Neural cell (in vitro differentiated cells): Measurements from ENCODE around the gene SUPT3H. TPM values are rescaled to one million over a fixed set of nuclear protein-coding genes. Genes with fewer than 3 reads are reported as not detected.
"Not testable (repeated sequence)": the region's sequence is repeated elsewhere in the genome, so short reads cannot be mapped to it uniquely, and the experiment has no call there.

Experiments
- H2AFZ ChIP-seq: fragments of 200-600, 300-800 bp; sonication (generic), shearing (Covaris generic); 2 replicates; pipeline ENCODE4 v1.6.0; 2014; ENCODE audit warnings: low read depth, mild to moderate bottlenecking, antibody characterized with exemption, low read length, moderate library complexity
- H3F3A ChIP-seq: fragments of 200-600 bp; shearing (Covaris generic); 2 replicates; pipeline ENCODE4 v1.6.1; 2016; ENCODE audit warnings: mild to moderate bottlenecking, moderate library complexity, mixed read lengths, antibody characterized with exemption, low read length; ENCODE audit not compliant: insufficient read depth, poor library complexity, severe bottlenecking
- H3K27ac ChIP-seq: fragments of 200-600, 300-800 bp; sonication (generic), shearing (Covaris generic); 2 replicates; pipeline ENCODE4 v1.5.1; 2014; ENCODE audit warnings: mild to moderate bottlenecking, low read length, moderate library complexity
- H3K27me3 ChIP-seq: fragments of 300-800, 200-600 bp; sonication (generic), shearing (Covaris generic); 2 replicates; pipeline ENCODE4 v1.6.0; 2014; ENCODE audit warnings: mild to moderate bottlenecking, low read depth, low read length, moderate library complexity; ENCODE audit not compliant: insufficient read depth
- H3K36me3 ChIP-seq: fragments of 300-800, 200-600 bp; sonication (generic), shearing (Covaris generic); 2 replicates; pipeline ENCODE4 v1.5.1; 2014; ENCODE audit warnings: mild to moderate bottlenecking, antibody characterized with exemption, low read length, moderate library complexity; ENCODE audit not compliant: insufficient read depth
- H3K4me2 ChIP-seq: fragments of 300-800, 200-600 bp; sonication (generic), shearing (Covaris generic); 2 replicates; pipeline ENCODE4 v1.6.0; 2014; ENCODE audit warnings: mild to moderate bottlenecking, low read length
- H3K4me3 ChIP-seq: fragments of 300-800, 200-600 bp; sonication (generic), shearing (Covaris generic); 2 replicates; pipeline ENCODE4 v1.5.1; 2014; ENCODE audit warnings: mild to moderate bottlenecking, low read length, moderate library complexity
- H3K79me2 ChIP-seq: fragments of 200-600 bp; shearing (Covaris generic); replicated peaks from 2 replicates; pipeline ENCODE4 v1.6.0; 2014; ENCODE audit warnings: mild to moderate bottlenecking, low read length, moderate library complexity; ENCODE audit not compliant: insufficient read depth
- H3K9ac ChIP-seq: fragments of 300-800, 200-600 bp; sonication (generic), shearing (Covaris generic); 2 replicates; pipeline ENCODE4 v1.6.1; 2016; ENCODE audit warnings: mild to moderate bottlenecking, low read length, mixed read lengths
- H3K9me2 ChIP-seq: fragments of 200-600 bp; shearing (Covaris generic); 2 replicates; pipeline ENCODE4 v1.6.1; 2016; ENCODE audit warnings: mild to moderate bottlenecking, low read length, mixed read lengths; ENCODE audit not compliant: insufficient read depth
- H3K9me3 ChIP-seq: fragments of 200-600, 300-800 bp; sonication (generic), shearing (Covaris generic); 2 replicates; pipeline ENCODE4 v1.6.1; 2016; ENCODE audit warnings: mild to moderate bottlenecking, mixed run types, low read length, moderate library complexity, mixed read lengths
- H4K20me1 ChIP-seq: fragments of 200-600 bp; shearing (Covaris generic); 2 replicates; pipeline ENCODE4 v1.6.1; 2016; ENCODE audit warnings: mild to moderate bottlenecking, mixed run types; ENCODE audit not compliant: insufficient read depth
- CTCF ChIP-seq: fragments of 450-650 bp; IDR thresholded peaks from 2 replicates; pipeline ENCODE4 v1.5.1; 2014; ENCODE audit warnings: antibody characterized with exemption, mild to moderate bottlenecking, moderate library complexity; ENCODE audit not compliant: poor library complexity, severe bottlenecking
- EP300 ChIP-seq: fragments of 450-650 bp; conservative IDR thresholded peaks from 2 replicates; pipeline ENCODE4 v1.6.1; 2014; ENCODE audit warnings: antibody characterized with exemption, mild to moderate bottlenecking, moderate library complexity; ENCODE audit not compliant: poor library complexity, severe bottlenecking
- MXI1 ChIP-seq: fragments of 450-650 bp; conservative IDR thresholded peaks from 2 replicates; pipeline ENCODE4 v1.6.1; 2014; ENCODE audit warnings: antibody characterized with exemption, mild to moderate bottlenecking; ENCODE audit not compliant: poor library complexity, severe bottlenecking
- POLR2AphosphoS5 ChIP-seq: IDR thresholded peaks from 2 replicates; pipeline ENCODE4 v1.6.1; 2012
- RAD21 ChIP-seq: fragments of 450-650 bp; conservative IDR thresholded peaks from 2 replicates; pipeline ENCODE4 v1.6.1; 2014; ENCODE audit warnings: antibody characterized with exemption, mild to moderate bottlenecking, moderate library complexity
- TAF1 ChIP-seq: IDR thresholded peaks from 2 replicates; pipeline ENCODE4 v1.6.1; 2012; ENCODE audit warnings: low read depth
- polyA plus RNA-seq: library from polyadenylated mRNA; depleted of rRNA; stranded (reverse); fragments of >200 nt; gene quantifications from 2 replicates; pipeline ENCODE4 v1.2.3, GENCODE V29; 2014
- TF ChIP-seq, protein P1 (sequence below): IDR thresholded peaks from 2 replicates; pipeline ENCODE4 v1.6.1; 2012; ENCODE audit warnings: borderline replicate concordance

SUPT3H gene
- polyA plus RNA-seq, 1 donor from 2014 or later: 6.8 TPM

DNA sequence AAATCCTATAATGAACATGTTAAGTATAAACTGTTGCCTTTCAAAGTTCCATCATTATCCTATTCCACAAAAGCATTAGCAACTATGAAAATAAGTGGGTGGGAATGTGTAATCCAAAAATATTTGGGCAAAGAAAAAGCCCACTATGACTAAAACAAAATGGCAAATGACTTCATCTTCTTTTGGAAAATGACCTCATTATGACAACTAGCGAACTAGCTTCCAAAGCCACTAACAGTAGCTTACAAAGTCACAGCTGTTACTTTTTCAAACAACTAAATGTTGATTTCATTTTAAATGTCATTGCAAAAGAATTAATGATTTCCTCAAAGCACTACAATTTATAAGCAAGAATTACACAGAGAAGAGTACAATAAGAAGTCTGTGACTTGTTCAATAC, 99.4 kb downstream of the SUPT3H start:
- H3K36me3 ChIP-seq: no peaks in the 10 kb centered on the region
- no peaks in the 10 kb centered on the region for H3F3A ChIP-seq
- H4K20me1 ChIP-seq: no peaks in the 10 kb centered on the region
- no peak overlapping the region for H3K4me2 ChIP-seq
- no peaks in the 10 kb centered on the region for H3K79me2 ChIP-seq
- no peak overlapping the region for H3K9ac ChIP-seq
- H3K9me2 ChIP-seq: no peaks in the 10 kb centered on the region
- no peak overlapping the region for H3K27ac ChIP-seq
- no peaks in the 10 kb centered on the region for H3K27me3 ChIP-seq
- no peak for TF ChIP-seq EP300
- no peak for TF ChIP-seq POLR2AphosphoS5
- no peak for TF ChIP-seq MXI1
- TF ChIP-seq TAF1: no peak
- no peak for TF ChIP-seq RAD21
- H3K4me3 ChIP-seq: no peak overlapping the region
- peaks cover 3% of the 10 kb centered on the region for H3K9me3 ChIP-seq
- H2AFZ ChIP-seq: no peak overlapping the region

DNA sequence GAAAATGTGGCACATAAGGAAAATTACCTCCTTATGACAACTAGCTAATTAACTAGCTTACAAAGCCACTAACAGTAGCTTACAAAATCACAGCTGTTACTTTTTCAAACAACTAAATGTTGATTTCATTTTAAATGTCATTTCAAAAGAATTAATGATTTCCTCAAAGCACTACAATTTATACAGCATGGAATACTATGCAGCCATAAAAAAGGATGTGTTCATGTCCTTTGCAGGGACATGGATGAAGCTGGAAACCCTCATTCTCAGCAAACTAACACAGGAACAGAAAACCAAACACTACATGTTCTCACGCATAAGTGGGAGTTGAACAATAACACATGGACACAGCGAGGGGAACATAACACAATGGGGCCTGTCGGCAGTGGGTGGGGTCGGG, 100.0 kb downstream of the SUPT3H start:
- not testable (repeated sequence) for H2AFZ ChIP-seq, H3K9me3 ChIP-seq, H3K36me3 ChIP-seq, H4K20me1 ChIP-seq, H3K27me3 ChIP-seq, H3K27ac ChIP-seq, H3F3A ChIP-seq, H3K9me2 ChIP-seq, H3K79me2 ChIP-seq, H3K9ac ChIP-seq, H3K4me3 ChIP-seq, H3K4me2 ChIP-seq

DNA sequence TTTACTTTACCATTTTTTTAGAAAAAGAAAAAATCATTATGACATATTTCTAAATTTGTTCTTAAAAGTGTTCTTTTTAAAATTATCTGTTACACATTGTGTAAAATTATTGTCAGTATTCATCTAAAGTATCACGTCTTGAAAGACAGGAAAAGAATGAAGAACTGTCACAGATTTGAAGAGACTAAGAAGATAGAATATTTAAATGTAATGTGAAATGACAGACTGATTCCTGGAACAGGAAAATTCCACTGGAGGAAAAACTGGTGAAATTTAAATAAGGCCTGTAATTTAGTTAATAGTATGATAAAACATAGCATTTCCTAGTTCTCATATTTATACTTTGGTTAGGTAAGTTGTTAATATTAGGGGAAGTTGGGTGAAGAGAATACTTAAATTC, 102.4 kb downstream of the SUPT3H start:
- TF ChIP-seq, protein P1, sequence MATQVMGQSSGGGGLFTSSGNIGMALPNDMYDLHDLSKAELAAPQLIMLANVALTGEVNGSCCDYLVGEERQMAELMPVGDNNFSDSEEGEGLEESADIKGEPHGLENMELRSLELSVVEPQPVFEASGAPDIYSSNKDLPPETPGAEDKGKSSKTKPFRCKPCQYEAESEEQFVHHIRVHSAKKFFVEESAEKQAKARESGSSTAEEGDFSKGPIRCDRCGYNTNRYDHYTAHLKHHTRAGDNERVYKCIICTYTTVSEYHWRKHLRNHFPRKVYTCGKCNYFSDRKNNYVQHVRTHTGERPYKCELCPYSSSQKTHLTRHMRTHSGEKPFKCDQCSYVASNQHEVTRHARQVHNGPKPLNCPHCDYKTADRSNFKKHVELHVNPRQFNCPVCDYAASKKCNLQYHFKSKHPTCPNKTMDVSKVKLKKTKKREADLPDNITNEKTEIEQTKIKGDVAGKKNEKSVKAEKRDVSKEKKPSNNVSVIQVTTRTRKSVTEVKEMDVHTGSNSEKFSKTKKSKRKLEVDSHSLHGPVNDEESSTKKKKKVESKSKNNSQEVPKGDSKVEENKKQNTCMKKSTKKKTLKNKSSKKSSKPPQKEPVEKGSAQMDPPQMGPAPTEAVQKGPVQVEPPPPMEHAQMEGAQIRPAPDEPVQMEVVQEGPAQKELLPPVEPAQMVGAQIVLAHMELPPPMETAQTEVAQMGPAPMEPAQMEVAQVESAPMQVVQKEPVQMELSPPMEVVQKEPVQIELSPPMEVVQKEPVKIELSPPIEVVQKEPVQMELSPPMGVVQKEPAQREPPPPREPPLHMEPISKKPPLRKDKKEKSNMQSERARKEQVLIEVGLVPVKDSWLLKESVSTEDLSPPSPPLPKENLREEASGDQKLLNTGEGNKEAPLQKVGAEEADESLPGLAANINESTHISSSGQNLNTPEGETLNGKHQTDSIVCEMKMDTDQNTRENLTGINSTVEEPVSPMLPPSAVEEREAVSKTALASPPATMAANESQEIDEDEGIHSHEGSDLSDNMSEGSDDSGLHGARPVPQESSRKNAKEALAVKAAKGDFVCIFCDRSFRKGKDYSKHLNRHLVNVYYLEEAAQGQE: peak; percentile 93
- TF ChIP-seq EP300 (peak; percentile 92), CTCF (no peak)
- H3K79me2 ChIP-seq: no peaks in the 10 kb centered on the region
- peaks cover 1% of the 10 kb centered on the region for H3K9me3 ChIP-seq
- H3K27me3 ChIP-seq: no peaks in the 10 kb centered on the region
- H3K9me2 ChIP-seq: no peaks in the 10 kb centered on the region
- H3K4me2 ChIP-seq: no peak overlapping the region
- H3K27ac ChIP-seq: no peak overlapping the region
- no peak overlapping the region for H2AFZ ChIP-seq
- no peaks in the 10 kb centered on the region for H4K20me1 ChIP-seq
- H3K9ac ChIP-seq: no peak overlapping the region
- H3K4me3 ChIP-seq: no peak overlapping the region
- H3F3A ChIP-seq: no peaks in the 10 kb centered on the region
- no peaks in the 10 kb centered on the region for H3K36me3 ChIP-seq
